AG08395 (cell line): ENCODE measurements around the gene TERT.
"Not testable (repeated sequence)": the region's sequence is repeated elsewhere in the genome, so short reads cannot be mapped to it uniquely, and the experiment has no call there.

Source experiments
- DNase-seq: peaks from one replicate; pipeline ENCODE4 v3.0.0; 2012; ENCODE audit warnings: mixed read lengths, low spot score

The TERT gene

DNA sequence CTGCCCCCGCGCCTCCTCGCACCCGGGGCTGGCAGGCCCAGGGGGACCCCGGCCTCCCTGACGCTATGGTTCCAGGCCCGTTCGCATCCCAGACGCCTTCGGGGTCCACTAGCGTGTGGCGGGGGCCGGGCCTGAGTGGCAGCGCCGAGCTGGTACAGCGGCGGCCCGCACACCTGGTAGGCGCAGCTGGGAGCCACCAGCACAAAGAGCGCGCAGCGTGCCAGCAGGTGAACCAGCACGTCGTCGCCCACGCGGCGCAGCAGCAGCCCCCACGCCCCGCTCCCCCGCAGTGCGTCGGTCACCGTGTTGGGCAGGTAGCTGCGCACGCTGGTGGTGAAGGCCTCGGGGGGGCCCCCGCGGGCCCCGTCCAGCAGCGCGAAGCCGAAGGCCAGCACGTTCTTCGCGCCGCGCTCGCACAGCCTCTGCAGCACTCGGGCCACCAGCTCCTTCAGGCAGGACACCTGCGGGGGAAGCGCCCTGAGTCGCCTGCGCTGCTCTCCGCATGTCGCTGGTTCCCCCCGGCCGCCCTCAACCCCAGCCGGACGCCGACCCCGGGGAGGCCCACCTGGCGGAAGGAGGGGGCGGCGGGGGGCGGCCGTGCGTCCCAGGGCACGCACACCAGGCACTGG, 548 bp downstream of the TERT start:
- no peak for DNase-seq

- no peak for DNase-seq
Observed at GRCh38 chr5:1293416-1294205, 1.3 kb downstream of the TERT start.

DNA sequence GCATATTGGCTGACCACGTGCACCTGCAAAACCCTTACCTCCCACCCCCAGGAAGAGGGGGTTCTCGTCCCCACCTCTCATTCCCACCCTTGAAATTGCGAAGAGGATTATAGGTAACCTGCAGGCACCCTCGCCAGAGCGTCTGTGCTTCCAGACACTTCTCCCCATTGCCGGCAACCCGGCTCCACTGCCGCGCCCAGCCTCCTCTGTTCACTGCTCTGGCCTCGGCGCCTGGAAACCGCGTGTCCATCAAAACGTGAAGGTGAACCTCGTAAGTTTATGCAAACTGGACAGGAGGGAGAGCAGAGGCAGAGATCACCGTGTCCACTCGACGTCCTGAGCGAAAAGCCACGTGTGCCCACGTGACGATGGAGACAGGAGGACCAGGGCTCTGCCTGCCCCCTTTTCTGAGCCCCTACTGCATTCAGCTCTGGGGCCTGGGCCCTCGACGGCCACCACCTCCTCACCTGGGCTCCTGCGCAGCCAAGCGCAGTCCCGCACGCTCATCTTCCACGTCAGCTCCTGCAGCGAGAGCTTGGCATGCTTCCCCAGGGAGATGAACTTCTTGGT, 1.9 kb downstream of the TERT start:
- DNase-seq = no peak

DNA sequence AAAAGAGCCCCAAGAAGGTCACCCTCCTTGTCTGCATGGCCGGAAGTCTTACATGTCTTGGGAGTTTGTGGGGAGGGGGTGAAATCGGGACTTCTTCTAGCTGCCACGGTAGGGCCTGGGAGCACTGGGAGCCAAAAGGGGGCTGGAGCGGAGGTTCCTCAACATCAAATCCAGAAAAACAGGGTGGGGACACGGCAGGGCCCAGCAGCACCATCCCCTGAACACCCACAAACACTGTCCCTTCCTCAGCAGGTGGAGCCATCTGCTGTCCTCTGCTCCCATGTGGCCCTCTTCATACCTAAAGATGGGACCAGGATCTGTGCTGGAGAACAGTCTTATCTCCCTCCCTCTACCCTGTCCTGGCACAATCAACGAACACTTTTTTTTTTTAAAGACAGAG, 2.7 kb downstream of the TERT start:
- no peak for DNase-seq

DNA sequence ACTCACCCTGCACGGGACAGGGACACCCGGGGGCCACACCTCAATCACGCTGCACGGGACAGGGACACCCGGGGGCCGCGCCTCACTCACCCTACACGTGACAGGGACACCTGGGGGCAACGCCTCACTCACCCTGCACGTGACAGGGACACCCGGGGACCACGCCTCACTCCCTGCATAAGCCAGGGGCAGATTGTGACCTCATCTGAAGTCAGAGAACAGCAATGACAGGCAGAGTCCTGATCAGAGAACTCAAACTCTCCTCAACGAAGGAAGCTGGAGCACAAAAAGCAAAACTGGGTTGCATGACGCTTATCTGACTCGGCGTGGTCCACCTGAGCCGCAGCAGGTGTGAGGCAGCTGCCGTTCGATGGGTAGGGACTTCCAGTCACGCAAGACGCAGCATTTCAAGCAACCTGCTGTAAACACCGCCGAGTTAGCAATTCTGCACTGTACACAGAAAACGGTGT, 3.2 kb downstream of the TERT start:
- no peak for DNase-seq

DNA sequence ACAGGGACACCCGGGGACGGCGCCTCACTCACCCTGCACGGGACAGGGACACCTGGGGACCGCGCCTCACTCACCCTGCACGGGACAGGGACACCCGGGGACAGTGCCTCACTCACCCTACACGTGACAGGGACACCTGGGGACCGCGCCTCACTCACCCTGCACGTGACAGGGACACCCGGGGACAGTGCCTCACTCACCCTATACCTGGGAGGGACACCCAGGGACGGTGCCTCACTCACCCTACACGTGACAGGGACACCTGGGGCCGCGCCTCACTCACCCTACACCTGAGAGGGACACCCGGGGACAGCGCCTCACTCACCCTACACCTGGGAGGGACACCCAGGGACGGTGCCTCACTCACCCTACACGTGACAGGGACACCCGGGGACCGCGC, 3.9 kb downstream of the TERT start:
- DNase-seq = not testable (repeated sequence)

- not testable (repeated sequence) for DNase-seq
Observed at GRCh38 chr5:1289559-1289958, 5.3 kb downstream of the TERT start.

DNA sequence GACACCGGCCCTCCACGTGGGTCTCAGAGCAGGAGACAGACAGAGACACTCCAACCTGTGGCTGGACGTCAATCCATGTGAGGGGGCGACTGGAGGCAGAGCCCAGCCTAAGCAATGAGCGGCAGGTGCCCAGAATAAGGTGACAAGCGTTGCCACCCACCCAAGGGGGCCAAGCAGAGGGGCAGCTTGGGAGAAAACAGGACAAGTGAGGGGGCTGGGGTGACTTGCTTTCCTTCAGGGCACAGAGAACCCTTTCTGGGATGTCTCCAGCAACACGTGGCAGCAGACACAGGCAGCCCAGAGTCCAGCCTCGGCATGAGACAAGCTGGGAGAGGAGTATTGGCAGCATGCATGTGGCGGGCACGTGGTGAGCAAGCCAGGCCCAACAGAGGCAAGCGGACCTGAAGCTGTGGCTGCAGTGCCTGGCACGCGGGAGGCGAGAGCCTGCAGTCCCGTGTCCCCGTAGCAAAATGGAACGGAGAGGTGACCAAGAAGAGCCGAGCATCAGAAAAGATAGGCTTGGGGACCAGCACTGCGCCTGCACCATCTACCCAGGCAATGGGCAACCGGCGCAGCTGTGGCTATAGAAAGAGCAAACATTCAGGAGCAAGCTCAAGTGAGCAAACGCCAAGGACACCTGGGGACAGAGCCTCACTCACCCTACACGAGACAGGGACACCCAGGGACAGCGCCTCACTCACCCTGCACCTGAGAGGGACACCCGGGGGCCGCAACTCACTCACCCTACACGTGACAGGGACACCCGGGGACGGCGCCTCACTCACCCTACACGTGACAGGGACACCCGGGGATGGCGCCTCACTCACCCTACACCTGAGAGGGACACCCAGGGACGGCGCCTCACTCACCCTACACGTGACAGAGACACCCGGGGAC, 6.2 kb downstream of the TERT start:
- no peak for DNase-seq

GRCh38 chr5:1285883-1286291, 9.0 kb downstream of the TERT start:
- no peak for DNase-seq

DNA sequence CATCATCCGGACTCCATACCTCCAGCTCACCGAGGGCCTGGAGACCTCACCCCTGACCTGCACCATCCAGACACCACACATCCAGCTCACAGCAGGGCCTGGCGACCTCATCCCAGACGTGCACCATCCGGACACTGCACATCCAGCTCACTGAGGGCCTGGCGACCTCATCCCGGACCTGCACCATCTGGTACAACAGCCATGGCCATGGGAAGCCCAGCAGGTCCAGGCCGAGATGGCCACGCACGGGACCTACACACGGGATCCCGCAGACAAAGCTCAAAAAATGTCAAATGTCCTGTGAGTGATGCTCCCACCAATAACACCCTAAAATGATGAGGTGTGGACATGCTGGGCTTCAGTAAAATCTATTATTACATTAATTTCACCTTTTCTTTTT, 9.7 kb downstream of the TERT start:
- no peak for DNase-seq

DNA sequence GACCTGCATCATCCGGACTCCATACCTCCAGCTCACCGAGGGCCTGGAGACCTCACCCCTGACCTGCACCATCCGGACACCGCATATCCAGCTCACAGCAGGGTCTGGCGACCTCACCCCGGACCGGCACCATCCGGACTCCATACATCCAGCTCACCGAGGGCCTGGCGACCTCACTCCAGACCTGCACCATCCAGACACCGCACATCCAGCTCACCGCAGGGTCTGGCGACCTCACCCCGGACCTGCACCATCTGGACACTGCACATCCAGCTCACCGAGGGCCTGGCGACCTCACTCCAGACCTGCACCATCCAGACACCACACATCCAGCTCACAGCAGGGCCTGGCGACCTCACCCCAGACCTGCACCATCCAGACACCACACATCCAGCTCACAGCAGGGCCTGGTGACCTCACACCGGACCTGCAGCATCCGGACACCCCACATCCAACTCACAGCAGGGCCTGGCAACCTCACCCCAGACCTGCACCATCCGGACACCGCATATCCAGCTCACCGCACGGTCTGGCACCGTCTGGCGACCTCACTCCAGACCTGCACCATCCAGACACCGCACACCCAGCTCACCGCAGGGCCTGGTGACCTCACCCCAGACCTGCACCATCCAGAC, 10.4 kb downstream of the TERT start:
- DNase-seq = not testable (repeated sequence)

GRCh38 chr5:1283729-1284041, 11.2 kb downstream of the TERT start:
- not testable (repeated sequence) for DNase-seq

DNA sequence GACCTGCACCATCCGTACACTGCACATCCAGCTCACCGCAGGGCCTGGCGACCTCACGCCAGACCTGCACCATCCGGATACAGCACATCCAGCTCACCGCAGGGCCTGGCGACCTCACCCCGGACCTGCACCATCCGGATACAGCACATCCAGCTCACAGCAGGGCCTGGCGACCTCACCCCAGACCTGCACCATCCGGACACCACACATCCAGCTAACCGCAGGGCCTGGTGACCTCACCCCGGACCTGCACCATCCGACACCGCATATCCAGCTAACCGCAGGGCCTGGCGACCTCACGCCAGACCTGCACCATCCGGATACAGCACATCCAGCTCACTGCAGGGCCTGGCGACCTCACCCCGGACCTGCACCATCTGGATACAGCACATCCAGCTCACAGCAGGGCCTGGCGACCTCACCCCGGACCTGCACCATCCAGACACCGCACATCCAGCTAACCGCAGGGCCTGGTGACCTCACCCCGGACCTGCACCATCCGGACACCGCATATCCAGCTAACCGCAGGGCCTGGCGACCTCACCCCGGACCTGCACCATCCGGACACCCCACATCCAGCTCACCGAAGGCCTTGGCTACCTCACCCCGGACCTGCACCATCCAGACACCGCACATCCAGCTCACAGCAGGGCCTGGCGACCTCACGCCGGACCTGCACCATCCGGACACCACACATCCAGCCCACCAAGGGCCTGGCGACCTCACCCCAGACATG, 11.7 kb downstream of the TERT start:
- not testable (repeated sequence) for DNase-seq

- no peak for DNase-seq
Observed at GRCh38 chr5:1282131-1282992, 12.5 kb downstream of the TERT start.

- no peak for DNase-seq
Observed at GRCh38 chr5:1281038-1281882, 13.6 kb downstream of the TERT start.

DNA sequence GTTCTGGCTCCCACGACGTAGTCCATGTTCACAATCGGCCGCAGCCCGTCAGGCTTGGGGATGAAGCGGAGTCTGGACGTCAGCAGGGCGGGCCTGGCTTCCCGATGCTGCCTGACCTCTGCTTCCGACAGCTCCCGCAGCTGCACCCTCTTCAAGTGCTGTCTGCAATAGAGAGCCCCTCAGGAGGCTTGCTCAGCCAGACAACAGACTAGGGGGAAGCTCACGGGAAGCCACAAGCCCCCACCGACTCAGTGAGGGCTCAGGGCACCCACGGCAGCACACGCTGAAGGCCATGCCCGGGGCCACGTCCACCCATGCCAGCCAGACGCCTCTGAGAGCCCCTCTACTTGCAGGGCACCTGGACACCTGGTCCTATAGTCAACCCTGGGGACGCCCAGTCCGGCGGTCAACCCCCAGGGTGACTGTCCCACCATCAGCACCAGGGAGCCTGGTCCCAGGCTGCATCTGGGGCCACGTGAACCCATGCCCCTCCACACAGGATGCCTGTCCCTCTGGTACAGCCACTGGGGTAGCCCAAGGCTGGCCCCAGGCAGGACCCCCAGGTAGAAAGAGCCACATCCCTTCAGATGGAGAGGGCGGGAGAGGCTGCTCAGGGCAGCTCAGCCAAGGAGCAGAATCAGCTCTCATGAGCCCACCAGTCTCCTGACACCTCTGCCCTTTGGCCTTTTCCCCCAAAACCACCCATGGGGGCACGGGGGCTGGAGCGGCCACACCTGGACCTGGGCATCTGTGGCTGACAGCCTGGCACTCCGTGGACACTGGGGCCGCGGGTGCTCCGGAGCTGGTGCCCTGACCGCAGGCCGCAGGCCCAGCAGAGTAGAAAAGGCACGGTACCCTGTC, 14.5 kb downstream of the TERT start:
- no peak for DNase-seq

- DNase-seq = no peak
Observed at GRCh38 chr5:1279443-1280151, 15.3 kb downstream of the TERT start.
